ENCODE measurements around the gene INPP5J.

GRCh38 chr22:31170971-31171370 is 48.2 kb downstream of the INPP5J start:
- TF ChIP-seq POLR2A (IDR thresholded peaks at IDR 0.05) (no peak), CTCF (IDR thresholded peaks at IDR 0.05) (no peak)
